HEK293 (cell line): Measurements from ENCODE around the gene SEPTIN3.

Source experiments
- GLIS1 ChIP-seq: fragments of 450-650 bp; formaldehyde crosslinking; IDR thresholded peaks from 2 replicates; pipeline ENCODE4 v1.5.1; 2016; ENCODE audit warnings: missing biosample characterization, missing genetic modification characterization
- KLF10 ChIP-seq: fragments of 450-650 bp; IDR thresholded peaks from 2 replicates; pipeline ENCODE4 v1.5.1; 2018; ENCODE audit warnings: missing biosample characterization, mild to moderate bottlenecking, missing genetic modification characterization
- RBAK ChIP-seq: fragments of 450-650 bp; formaldehyde crosslinking; IDR thresholded peaks from 2 replicates; pipeline ENCODE4 v1.5.1; 2016; ENCODE audit warnings: missing biosample characterization, missing genetic modification characterization
- REPIN1 ChIP-seq: fragments of 450-650 bp; formaldehyde crosslinking; IDR thresholded peaks from 2 replicates; pipeline ENCODE4 v1.5.1; 2017; ENCODE audit warnings: missing biosample characterization, missing genetic modification characterization, low read depth
- ZNF274 ChIP-seq, 2 experiments: fragments of 200-500 bp in 1 of 2; fragments of 450-650 bp in 1 of 2; sonication (Bioruptor generic) in 1 of 2; formaldehyde crosslinking in 1 of 2; IDR thresholded peaks; 2 replicates each; pipeline versions ENCODE4 v1.5.1 to v1.6.1; 2014 to 2016; ENCODE audit warnings: borderline replicate concordance in 1 of 2, inconsistent platforms in 1 of 2, low read length in 1 of 2, missing biosample characterization in 1 of 2, missing genetic modification characterization in 1 of 2
- ZNF473 ChIP-seq: fragments of 450-650 bp; formaldehyde crosslinking; IDR thresholded peaks from 2 replicates; pipeline ENCODE4 v1.5.1; 2017; ENCODE audit warnings: missing biosample characterization, missing genetic modification characterization
- ZNF610 ChIP-seq: fragments of 450-650 bp; formaldehyde crosslinking; IDR thresholded peaks from 2 replicates; pipeline ENCODE4 v1.5.1; 2016; ENCODE audit warnings: missing biosample characterization, missing genetic modification characterization, borderline replicate concordance
- ZNF664 ChIP-seq: fragments of 450-650 bp; formaldehyde crosslinking; IDR thresholded peaks from 2 replicates; pipeline ENCODE4 v1.5.1; 2016; ENCODE audit warnings: missing biosample characterization, missing genetic modification characterization
- TF ChIP-seq, protein P1 (sequence below): fragments of 450-650 bp; formaldehyde crosslinking; IDR thresholded peaks from 2 replicates; pipeline ENCODE4 v1.5.1; 2016; ENCODE audit warnings: missing biosample characterization, missing genetic modification characterization
- TF ChIP-seq, protein P2 (sequence below): fragments of 450-650 bp; formaldehyde crosslinking; IDR thresholded peaks from 2 replicates; pipeline ENCODE4 v1.5.1; 2016; ENCODE audit warnings: missing biosample characterization, missing genetic modification characterization
- TF ChIP-seq, protein P3 (sequence below): fragments of 450-650 bp; IDR thresholded peaks from 2 replicates; pipeline ENCODE4 v1.5.1; 2018; ENCODE audit warnings: missing biosample characterization, mild to moderate bottlenecking, missing genetic modification characterization
- TF ChIP-seq, protein P4 (sequence below): fragments of 450-650 bp; formaldehyde crosslinking; IDR thresholded peaks from 2 replicates; pipeline ENCODE4 v1.5.1; 2016; ENCODE audit warnings: missing biosample characterization, missing genetic modification characterization
- TF ChIP-seq, protein P5 (sequence below): sonication (generic); formaldehyde crosslinking; IDR thresholded peaks from 2 replicates; pipeline ENCODE4 v1.8.1; 2022; ENCODE audit warnings: mild to moderate bottlenecking, moderate library complexity, missing genetic modification reagents

DNA sequence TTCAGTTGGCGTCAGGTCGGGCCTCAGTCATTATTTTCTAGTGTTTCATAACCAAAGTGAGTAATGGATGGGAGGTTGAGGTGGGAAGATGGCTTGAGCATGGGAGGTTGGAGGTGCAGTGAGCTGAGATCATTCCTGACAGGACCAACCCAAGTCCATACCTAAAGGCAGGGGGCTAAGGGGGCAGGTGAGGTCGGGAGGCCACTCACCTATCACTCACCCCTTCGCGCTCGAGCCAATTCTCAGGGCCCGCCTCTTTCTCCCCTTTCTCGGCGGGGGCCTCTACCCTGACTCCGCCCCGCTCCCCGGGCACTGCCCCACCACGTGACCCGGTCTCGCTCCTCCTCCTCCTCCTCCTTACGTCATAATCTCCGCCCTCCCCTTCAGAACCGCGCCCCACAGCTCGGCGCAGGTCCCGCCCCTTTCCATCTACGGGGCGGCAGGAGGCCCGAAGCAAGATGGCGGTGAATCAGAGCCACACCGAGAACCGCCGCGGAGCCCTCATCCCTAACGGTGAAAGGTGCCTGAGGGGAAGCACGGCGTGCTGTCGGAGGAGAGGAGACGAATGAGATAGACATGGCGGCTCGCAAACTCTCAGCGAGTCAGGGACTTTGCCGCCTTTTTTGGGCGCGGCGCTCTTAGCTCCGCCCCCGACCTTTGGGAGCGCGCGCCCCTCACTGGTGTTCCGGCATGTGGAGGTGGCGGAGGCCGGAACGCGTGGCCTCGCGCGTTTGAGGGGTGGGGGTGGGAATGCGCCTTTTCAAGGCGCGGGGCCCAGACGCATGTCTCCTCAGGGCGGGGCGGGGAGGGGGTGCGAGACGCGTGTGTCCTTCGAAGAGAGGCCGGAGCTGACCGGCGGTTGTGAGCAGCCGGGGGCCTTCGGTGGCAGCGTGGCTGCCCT is 29.4 kb downstream of the SEPTIN3 start, which contains the start of gene WBP2NL:
- TF ChIP-seq GLIS1 (tag by site-specific recombination) (no peak), ZNF274 (IDR thresholded peaks at IDR 0.05; ENCODE audit: low read length) (no peak), ZNF274 (tag by site-specific recombination; IDR thresholded peaks at IDR 0.05; ENCODE audit: borderline replicate concordance) (no peak), KLF10 (tag by site-specific recombination) (no peak), ZNF610 (tag by site-specific recombination) (no peak), REPIN1 (tag by site-specific recombination) (no peak), RBAK (tag by site-specific recombination) (no peak), ZNF473 (tag by site-specific recombination) (no peak), ZNF664 (tag by site-specific recombination) (no peak)
- TF ChIP-seq, protein P1, sequence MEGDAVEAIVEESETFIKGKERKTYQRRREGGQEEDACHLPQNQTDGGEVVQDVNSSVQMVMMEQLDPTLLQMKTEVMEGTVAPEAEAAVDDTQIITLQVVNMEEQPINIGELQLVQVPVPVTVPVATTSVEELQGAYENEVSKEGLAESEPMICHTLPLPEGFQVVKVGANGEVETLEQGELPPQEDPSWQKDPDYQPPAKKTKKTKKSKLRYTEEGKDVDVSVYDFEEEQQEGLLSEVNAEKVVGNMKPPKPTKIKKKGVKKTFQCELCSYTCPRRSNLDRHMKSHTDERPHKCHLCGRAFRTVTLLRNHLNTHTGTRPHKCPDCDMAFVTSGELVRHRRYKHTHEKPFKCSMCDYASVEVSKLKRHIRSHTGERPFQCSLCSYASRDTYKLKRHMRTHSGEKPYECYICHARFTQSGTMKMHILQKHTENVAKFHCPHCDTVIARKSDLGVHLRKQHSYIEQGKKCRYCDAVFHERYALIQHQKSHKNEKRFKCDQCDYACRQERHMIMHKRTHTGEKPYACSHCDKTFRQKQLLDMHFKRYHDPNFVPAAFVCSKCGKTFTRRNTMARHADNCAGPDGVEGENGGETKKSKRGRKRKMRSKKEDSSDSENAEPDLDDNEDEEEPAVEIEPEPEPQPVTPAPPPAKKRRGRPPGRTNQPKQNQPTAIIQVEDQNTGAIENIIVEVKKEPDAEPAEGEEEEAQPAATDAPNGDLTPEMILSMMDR (tag by site-specific recombination) = no peak
- TF ChIP-seq, protein P2, sequence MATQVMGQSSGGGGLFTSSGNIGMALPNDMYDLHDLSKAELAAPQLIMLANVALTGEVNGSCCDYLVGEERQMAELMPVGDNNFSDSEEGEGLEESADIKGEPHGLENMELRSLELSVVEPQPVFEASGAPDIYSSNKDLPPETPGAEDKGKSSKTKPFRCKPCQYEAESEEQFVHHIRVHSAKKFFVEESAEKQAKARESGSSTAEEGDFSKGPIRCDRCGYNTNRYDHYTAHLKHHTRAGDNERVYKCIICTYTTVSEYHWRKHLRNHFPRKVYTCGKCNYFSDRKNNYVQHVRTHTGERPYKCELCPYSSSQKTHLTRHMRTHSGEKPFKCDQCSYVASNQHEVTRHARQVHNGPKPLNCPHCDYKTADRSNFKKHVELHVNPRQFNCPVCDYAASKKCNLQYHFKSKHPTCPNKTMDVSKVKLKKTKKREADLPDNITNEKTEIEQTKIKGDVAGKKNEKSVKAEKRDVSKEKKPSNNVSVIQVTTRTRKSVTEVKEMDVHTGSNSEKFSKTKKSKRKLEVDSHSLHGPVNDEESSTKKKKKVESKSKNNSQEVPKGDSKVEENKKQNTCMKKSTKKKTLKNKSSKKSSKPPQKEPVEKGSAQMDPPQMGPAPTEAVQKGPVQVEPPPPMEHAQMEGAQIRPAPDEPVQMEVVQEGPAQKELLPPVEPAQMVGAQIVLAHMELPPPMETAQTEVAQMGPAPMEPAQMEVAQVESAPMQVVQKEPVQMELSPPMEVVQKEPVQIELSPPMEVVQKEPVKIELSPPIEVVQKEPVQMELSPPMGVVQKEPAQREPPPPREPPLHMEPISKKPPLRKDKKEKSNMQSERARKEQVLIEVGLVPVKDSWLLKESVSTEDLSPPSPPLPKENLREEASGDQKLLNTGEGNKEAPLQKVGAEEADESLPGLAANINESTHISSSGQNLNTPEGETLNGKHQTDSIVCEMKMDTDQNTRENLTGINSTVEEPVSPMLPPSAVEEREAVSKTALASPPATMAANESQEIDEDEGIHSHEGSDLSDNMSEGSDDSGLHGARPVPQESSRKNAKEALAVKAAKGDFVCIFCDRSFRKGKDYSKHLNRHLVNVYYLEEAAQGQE (tag by site-specific recombination) = no peak
- TF ChIP-seq, protein P3, sequence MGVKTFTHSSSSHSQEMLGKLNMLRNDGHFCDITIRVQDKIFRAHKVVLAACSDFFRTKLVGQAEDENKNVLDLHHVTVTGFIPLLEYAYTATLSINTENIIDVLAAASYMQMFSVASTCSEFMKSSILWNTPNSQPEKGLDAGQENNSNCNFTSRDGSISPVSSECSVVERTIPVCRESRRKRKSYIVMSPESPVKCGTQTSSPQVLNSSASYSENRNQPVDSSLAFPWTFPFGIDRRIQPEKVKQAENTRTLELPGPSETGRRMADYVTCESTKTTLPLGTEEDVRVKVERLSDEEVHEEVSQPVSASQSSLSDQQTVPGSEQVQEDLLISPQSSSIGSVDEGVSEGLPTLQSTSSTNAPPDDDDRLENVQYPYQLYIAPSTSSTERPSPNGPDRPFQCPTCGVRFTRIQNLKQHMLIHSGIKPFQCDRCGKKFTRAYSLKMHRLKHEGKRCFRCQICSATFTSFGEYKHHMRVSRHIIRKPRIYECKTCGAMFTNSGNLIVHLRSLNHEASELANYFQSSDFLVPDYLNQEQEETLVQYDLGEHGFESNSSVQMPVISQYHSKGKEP (tag by site-specific recombination) = no peak
- TF ChIP-seq, protein P4, sequence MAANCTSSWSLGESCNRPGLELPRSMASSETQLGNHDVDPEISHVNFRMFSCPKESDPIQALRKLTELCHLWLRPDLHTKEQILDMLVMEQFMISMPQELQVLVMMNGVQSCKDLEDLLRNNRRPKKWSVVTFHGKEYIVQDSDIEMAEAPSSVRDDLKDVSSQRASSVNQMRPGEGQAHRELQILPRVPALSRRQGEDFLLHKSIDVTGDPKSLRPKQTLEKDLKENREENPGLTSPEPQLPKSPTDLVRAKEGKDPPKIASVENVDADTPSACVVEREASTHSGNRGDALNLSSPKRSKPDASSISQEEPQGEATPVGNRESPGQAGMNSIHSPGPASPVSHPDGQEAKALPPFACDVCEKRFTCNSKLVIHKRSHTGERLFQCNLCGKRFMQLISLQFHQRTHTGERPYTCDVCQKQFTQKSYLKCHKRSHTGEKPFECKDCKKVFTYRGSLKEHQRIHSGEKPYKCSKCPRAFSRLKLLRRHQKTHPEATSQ (tag by site-specific recombination) = no peak
- TF ChIP-seq, protein P5, sequence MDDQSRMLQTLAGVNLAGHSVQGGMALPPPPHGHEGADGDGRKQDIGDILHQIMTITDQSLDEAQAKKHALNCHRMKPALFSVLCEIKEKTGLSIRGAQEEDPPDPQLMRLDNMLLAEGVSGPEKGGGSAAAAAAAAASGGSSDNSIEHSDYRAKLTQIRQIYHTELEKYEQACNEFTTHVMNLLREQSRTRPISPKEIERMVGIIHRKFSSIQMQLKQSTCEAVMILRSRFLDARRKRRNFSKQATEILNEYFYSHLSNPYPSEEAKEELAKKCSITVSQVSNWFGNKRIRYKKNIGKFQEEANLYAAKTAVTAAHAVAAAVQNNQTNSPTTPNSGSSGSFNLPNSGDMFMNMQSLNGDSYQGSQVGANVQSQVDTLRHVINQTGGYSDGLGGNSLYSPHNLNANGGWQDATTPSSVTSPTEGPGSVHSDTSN (CRISPR knock-in tag) = no peak
